ENCODE measurements around the gene BDP1.

The BDP1 gene

GRCh38 chr5:71456362-71456743 lies 902 bp downstream of the BDP1 start:
- peaks cover 22% of the 10 kb centered on the region for H3K36me3 Mint-ChIP-seq (ENCODE audit: low read depth)
- H3K27me3 Mint-ChIP-seq (ENCODE audit: low read depth, poor library complexity) = peaks cover 24% of the 10 kb centered on the region
- H3K9me3 Mint-ChIP-seq = no peaks in the 10 kb centered on the region
- TF ChIP-seq CTCF (IDR thresholded peaks at IDR 0.05) = no peak
- peak overlapping the region; percentile 99 for H3K27ac Mint-ChIP-seq
- H3K4me1 Mint-ChIP-seq = peaks cover 29% of the 10 kb centered on the region
- no peak for DNase-seq
- H3K4me3 Mint-ChIP-seq = peak overlapping the region; percentile 98

- H3K36me3 Mint-ChIP-seq (ENCODE audit: low read depth) = peaks cover 27% of the 10 kb centered on the region
- H3K4me1 Mint-ChIP-seq = peaks cover 29% of the 10 kb centered on the region
- peak overlapping the region; percentile 66 for H3K27ac Mint-ChIP-seq
- H3K9me3 Mint-ChIP-seq = no peaks in the 10 kb centered on the region
- TF ChIP-seq CTCF (IDR thresholded peaks at IDR 0.05) = no peak
- DNase-seq = no peak
- peak overlapping the region; percentile 98 for H3K4me3 Mint-ChIP-seq
- peaks cover 18% of the 10 kb centered on the region for H3K27me3 Mint-ChIP-seq (ENCODE audit: low read depth, poor library complexity)
These were observed 1.7 kb downstream of the BDP1 start for GRCh38 chr5:71457106-71457505.

DNA sequence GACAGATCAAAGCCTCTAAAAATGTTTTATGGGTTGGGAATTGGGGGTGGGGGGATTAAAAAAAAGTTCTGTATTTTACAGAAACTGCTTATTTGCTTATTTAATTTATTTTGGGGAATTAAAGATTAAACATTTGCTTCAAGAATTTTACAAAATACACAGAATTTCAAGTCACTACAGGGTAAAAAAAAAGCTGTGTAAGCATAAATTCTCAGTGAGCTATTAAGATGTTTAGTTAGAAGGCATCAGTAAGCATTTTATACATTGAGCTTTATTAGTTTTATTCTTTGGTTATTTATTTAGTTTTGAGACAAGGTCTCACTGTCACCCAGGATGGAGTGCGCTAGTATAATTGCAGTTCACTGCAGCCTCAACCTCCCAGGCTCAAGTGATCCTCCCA lies 5.2 kb downstream of the BDP1 start:
- Mint-ChIP-seq H3K36me3 (ENCODE audit: low read depth) (peaks cover 50% of the 10 kb centered on the region), H3K9me3 (no peaks in the 10 kb centered on the region), H3K4me3 (no peak overlapping the region), H3K27ac (no peak overlapping the region), H3K4me1 (peaks cover 23% of the 10 kb centered on the region), H3K27me3 (ENCODE audit: low read depth, poor library complexity) (no peaks in the 10 kb centered on the region)
- no peak for TF ChIP-seq CTCF (IDR thresholded peaks at IDR 0.05)
- no peak for DNase-seq

- DNase-seq = no peak
- H3K4me3 Mint-ChIP-seq = no peak overlapping the region
- H3K27ac Mint-ChIP-seq = no peak overlapping the region
- peaks cover 18% of the 10 kb centered on the region for H3K4me1 Mint-ChIP-seq
- H3K27me3 Mint-ChIP-seq (ENCODE audit: low read depth, poor library complexity) = no peaks in the 10 kb centered on the region
- TF ChIP-seq CTCF (IDR thresholded peaks at IDR 0.05) = no peak
- H3K36me3 Mint-ChIP-seq (ENCODE audit: low read depth) = peaks cover 57% of the 10 kb centered on the region
- no peaks in the 10 kb centered on the region for H3K9me3 Mint-ChIP-seq
These were observed 5.9 kb downstream of the BDP1 start for GRCh38 chr5:71461360-71461759.

DNA sequence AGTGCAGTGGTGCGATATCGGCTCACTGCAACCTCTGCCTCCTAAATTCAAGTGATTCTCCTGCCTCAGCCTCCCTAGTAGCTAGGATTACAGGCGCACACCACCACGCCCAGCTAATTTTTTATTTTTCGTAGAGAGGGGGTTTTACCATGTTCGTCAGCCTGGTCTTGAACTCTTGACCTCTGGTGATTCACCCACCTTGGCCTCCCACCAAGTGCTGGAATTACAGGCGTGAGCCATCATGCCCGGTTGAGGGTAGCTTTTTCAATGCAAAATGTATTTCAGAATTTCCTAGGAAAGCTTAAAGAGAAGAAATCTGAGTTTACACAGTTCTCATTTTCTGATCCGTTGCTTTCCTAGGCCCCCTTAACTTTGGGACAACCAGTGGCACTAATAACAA lies 15.7 kb downstream of the BDP1 start:
- Mint-ChIP-seq H3K27me3 (ENCODE audit: low read depth, poor library complexity) (peaks cover 6% of the 10 kb centered on the region), H3K27ac (no peak overlapping the region), H3K36me3 (ENCODE audit: low read depth) (peaks cover 89% of the 10 kb centered on the region), H3K4me1 (no peaks in the 10 kb centered on the region), H3K9me3 (no peaks in the 10 kb centered on the region), H3K4me3 (no peak overlapping the region)
- no peak for TF ChIP-seq CTCF (IDR thresholded peaks at IDR 0.05)
- no peak for DNase-seq

DNA sequence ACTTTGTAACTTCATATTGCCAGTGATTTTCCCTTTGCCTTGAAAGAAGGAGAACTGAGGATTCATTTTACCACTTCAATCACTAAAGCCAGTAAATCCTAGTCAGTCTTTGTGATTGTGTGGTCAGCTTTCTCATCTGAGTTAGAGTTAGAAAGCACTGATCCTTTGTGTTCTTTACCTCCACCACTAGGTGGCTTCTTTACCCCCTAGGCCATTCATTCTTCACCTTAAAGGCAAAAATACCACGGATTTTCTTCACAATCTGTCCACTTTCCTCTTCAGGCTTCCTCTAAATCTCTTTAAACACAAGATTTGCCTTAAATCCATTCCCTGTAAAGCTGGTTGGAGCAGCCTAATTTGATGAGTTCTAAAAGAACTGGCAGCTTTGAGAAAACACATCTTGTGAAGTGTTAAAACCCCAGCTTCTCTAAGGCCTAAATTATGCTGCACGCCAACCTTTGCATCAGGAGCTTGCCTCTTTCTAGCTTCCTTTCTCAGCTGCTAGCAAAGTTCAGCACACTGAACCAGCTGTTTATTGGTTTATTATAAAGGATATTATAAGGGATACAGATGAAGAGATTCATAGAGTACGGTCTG lies 20.4 kb downstream of the BDP1 start:
- no peaks in the 10 kb centered on the region for H3K4me1 Mint-ChIP-seq
- H3K9me3 Mint-ChIP-seq = no peaks in the 10 kb centered on the region

More for the DNA sequence above, 20.4 kb downstream of the BDP1 start:
- no peak overlapping the region for H3K4me3 Mint-ChIP-seq
- H3K27me3 Mint-ChIP-seq (ENCODE audit: low read depth, poor library complexity) = peaks cover 8% of the 10 kb centered on the region
- TF ChIP-seq CTCF (IDR thresholded peaks at IDR 0.05) = peak; percentile 59
- peaks cover 84% of the 10 kb centered on the region for H3K36me3 Mint-ChIP-seq (ENCODE audit: low read depth)
- no peak for DNase-seq
- no peak overlapping the region for H3K27ac Mint-ChIP-seq
